ENCODE measurements around the gene KCNG2.

Gene KCNG2

GRCh38 chr18:79856119-79857007 is 58.6 kb downstream of the KCNG2 start:
- no peaks in the 10 kb centered on the region for H3K36me3 ChIP-seq
- H3K27me3 ChIP-seq, result peaks cover 4% of the 10 kb centered on the region
- H3K9me3 ChIP-seq, result no peaks in the 10 kb centered on the region
- no peak overlapping the region for H3K27ac ChIP-seq
- no peak for TF ChIP-seq CTCF (IDR thresholded peaks at IDR 0.05)
- H3K4me3 ChIP-seq (ENCODE audit: low read depth in 1 of 2, low read length in 1 of 2), result no peak overlapping the region
- H3K4me1 ChIP-seq (ENCODE audit: control insufficient read depth in 1 of 2, insufficient read depth in 1 of 2, low read depth in 1 of 2, low read length in 1 of 2), result no peaks in the 10 kb centered on the region

GRCh38 chr18:79857082-79857671 is 59.4 kb downstream of the KCNG2 start:
- Histone ChIP-seq H3K4me3 (ENCODE audit: low read depth in 1 of 2, low read length in 1 of 2) (no peak overlapping the region), H3K9me3 (no peaks in the 10 kb centered on the region), H3K4me1 (ENCODE audit: control insufficient read depth in 1 of 2, insufficient read depth in 1 of 2, low read depth in 1 of 2, low read length in 1 of 2) (no peaks in the 10 kb centered on the region), H3K27ac (no peak overlapping the region), H3K27me3 (peaks cover 4% of the 10 kb centered on the region), H3K36me3 (no peaks in the 10 kb centered on the region)
- no peak for TF ChIP-seq CTCF (IDR thresholded peaks at IDR 0.05)

- no peak for TF ChIP-seq CTCF (IDR thresholded peaks at IDR 0.05)
- H3K4me3 ChIP-seq (ENCODE audit: low read depth in 1 of 2, low read length in 1 of 2), result no peak overlapping the region
- H3K4me1 ChIP-seq (ENCODE audit: control insufficient read depth in 1 of 2, insufficient read depth in 1 of 2, low read depth in 1 of 2, low read length in 1 of 2), result no peaks in the 10 kb centered on the region
- no peaks in the 10 kb centered on the region for H3K9me3 ChIP-seq
- no peak overlapping the region for H3K27ac ChIP-seq
- H3K27me3 ChIP-seq, result peaks cover 4% of the 10 kb centered on the region
- H3K36me3 ChIP-seq, result no peaks in the 10 kb centered on the region
Measured at GRCh38 chr18:79859314-79859713, 61.6 kb downstream of the KCNG2 start.

GRCh38 chr18:79861687-79862086 is 63.9 kb downstream of the KCNG2 start:
- H3K27ac ChIP-seq, result no peak overlapping the region
- H3K4me1 ChIP-seq (ENCODE audit: control insufficient read depth in 1 of 2, insufficient read depth in 1 of 2, low read depth in 1 of 2, low read length in 1 of 2), result no peaks in the 10 kb centered on the region
- H3K4me3 ChIP-seq (ENCODE audit: low read depth in 1 of 2, low read length in 1 of 2), result no peak overlapping the region
- no peaks in the 10 kb centered on the region for H3K9me3 ChIP-seq
- no peak for TF ChIP-seq CTCF (IDR thresholded peaks at IDR 0.05)
- H3K27me3 ChIP-seq, result peaks cover under 1% of the 10 kb centered on the region
- H3K36me3 ChIP-seq, result no peaks in the 10 kb centered on the region

- Histone ChIP-seq H3K4me3 (ENCODE audit: low read depth in 1 of 2, low read length in 1 of 2) (no peak overlapping the region), H3K9me3 (no peaks in the 10 kb centered on the region), H3K36me3 (no peaks in the 10 kb centered on the region), H3K27me3 (no peaks in the 10 kb centered on the region), H3K4me1 (ENCODE audit: control insufficient read depth in 1 of 2, insufficient read depth in 1 of 2, low read depth in 1 of 2, low read length in 1 of 2) (no peaks in the 10 kb centered on the region), H3K27ac (no peak overlapping the region)
- TF ChIP-seq CTCF (IDR thresholded peaks at IDR 0.05), result no peak
Measured at GRCh38 chr18:79862562-79862961, 64.8 kb downstream of the KCNG2 start.

All from neutrophil (primary cell).